Measurements from ENCODE around the gene PDE4A.

- no peak for TF ChIP-seq POLR2AphosphoS5 (IDR thresholded peaks at IDR 0.05; ENCODE audit: insufficient read depth, low read depth, low read length)
- no peak for TF ChIP-seq CTCF (IDR thresholded peaks at IDR 0.05; ENCODE audit: extremely low read depth in 1 of 2, insufficient read depth in 1 of 2, low read depth in 1 of 2, low read length in 2 of 2)
- TF ChIP-seq POLR2A (IDR thresholded peaks at IDR 0.05; ENCODE audit: low read depth, low read length): no peak
- TF ChIP-seq EZH2 (IDR thresholded peaks at IDR 0.05; ENCODE audit: borderline replicate concordance, low read depth, low read length, severe bottlenecking): no peak
Observed at GRCh38 chr19:10516671-10517286, 96.4 kb downstream of the PDE4A start.

Measured in endothelial cell of umbilical vein (primary cell).